Vagina (tissue), 2 donors: ENCODE results near the gene FRMD4A. TPM values are rescaled to one million over a fixed set of nuclear protein-coding genes. Genes with fewer than 3 reads are reported as not detected.

Source experiments
- DNase-seq, 2 donors: peaks; one replicate each; pipeline ENCODE4 v3.0.0-alpha.2; 2017; ENCODE audit errors: extremely low spot score in 2 of 2
- H3K27ac ChIP-seq: fragments of 200-600 bp; sonication (generic); one replicate; pipeline ENCODE4 v1.5.1; 2019
- H3K27me3 ChIP-seq: fragments of 200-600 bp; sonication (generic); one replicate; pipeline ENCODE4 v1.5.1; 2019
- H3K36me3 ChIP-seq, 2 donors: fragments of 200-600 bp; sonication (generic); one replicate each; pipeline ENCODE4 v1.5.1; 2017 to 2019
- H3K4me1 ChIP-seq: fragments of 200-600 bp; sonication (generic); one replicate; pipeline ENCODE4 v1.5.1; 2019
- H3K4me3 ChIP-seq, 2 donors: fragments of 200-600 bp; sonication (generic); 1 replicate in 1 of 2; 2 replicates in 1 of 2; pipeline ENCODE4 v1.5.1; 2016 to 2019
- H3K9me3 ChIP-seq: fragments of 200-600 bp; sonication (generic); one replicate; pipeline ENCODE4 v1.5.1; 2019
- POLR2A ChIP-seq, 2 donors: fragments of 450-650 bp; IDR thresholded peaks; one replicate each; pipeline ENCODE4 v1.6.1; 2017; ENCODE audit warnings: antibody characterized with exemption in 2 of 2, mild to moderate bottlenecking in 2 of 2, moderate library complexity in 2 of 2
- POLR2AphosphoS5 ChIP-seq, 2 donors: sonication (generic); formaldehyde crosslinking; IDR thresholded peaks; one replicate each; pipeline ENCODE4 v1.9.0; 2017; ENCODE audit warnings: antibody characterized with exemption in 2 of 2, mild to moderate bottlenecking in 2 of 2, low read depth in 1 of 2; ENCODE audit not compliant: insufficient read depth in 1 of 2
- intact Hi-C: fragments of 100-400 bp; cut with DNase I; formaldehyde crosslinking; loops from one replicate; pipeline ENCODE4 v1.15.1; 2023
- total RNA-seq: library from RNA; depleted of rRNA; stranded (reverse); fragments of >200 nt; gene quantifications from one replicate; pipeline ENCODE4 v1.2.3, GENCODE V29; 2016
- TF ChIP-seq, protein P1 (sequence below), 3 experiments: fragments of 450-650 bp in 2 of 3; fragments of 200-600 bp in 1 of 3; sonication (generic) in 1 of 3; IDR thresholded peaks; one replicate each; pipeline ENCODE4 v1.5.1; 2017 to 2019; ENCODE audit warnings: antibody characterized with exemption in 3 of 3, mild to moderate bottlenecking in 2 of 3, moderate library complexity in 2 of 3

FRMD4A gene
- total RNA-seq, 1 donor from 2014 or later: 24.8 TPM

DNA sequence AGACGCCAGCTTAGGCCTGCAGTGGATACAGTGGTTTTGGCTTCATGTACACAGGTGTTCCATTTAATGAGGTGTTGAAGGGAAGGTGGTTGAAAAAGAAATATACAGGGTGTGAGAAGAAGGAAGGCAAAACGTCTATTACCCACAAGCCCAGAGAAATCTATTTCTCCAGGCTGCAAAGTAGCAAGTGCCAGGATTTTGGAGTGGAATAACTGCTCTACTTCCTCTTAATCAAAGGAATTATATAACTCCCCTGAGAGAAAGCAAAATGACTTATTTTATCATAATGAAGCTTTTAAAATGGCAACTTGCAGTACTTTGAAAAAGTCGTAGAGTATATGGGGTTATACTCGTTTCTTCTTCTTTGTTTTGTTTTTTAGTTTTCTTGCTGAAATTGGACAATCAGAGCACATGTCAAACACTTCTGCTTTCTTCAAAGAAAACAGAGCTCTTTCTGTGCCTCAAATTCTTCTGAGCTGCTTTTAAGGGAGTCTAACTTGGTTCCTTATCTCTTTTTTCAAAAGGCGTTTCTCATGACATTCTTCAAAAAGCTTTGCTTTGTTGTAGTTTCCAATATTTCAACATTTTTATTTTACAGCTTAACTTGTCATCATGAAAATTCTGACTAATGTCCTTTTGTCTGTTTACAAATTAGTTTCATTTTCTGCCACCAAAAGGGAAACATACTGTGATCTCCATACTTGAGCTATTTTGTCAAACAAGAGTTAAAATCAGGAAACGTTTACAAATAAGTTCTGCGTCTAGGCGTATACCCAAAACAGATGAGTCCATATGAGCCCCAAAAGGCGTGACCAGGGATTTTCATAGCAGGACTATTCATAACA, 289.7 kb downstream of the FRMD4A start:
- peak overlapping the region; percentile 54 for H3K27ac ChIP-seq

DNA sequence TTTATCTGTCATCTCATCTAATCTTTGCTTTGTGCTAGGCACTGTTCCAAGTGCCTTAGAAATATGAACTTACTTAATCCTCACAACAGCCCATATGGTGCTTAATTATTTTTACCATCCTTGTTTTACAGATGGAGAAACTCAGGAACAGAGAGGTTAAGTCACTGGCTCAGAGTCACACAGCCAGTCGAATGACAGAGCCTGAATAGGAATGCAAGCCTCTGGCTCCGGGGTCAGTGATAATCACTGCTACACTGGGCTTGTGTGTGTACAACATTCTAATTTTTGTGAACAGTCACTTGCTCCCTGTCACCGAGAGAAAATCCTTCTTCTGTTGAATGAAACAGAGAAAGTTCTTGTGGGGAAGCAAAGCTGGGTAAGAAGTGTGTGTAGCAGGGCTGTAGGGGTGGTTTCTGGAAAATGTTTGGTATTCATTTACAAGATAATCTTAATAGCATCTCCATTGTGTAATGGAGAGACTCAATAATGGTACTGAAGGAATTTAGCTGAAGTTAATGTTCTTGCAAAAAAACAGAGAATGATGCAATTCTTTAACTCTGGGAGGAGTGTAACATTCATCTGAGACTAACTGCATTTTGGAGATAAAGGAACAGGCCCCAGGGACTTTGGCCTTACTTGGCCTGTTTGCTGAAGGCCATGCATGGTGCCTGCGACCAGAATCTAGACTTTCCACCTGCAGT, 290.6 kb downstream of the FRMD4A start:
- H3K36me3 ChIP-seq: no peaks in the 10 kb centered on the region
- no peak overlapping the region for H3K4me3 ChIP-seq
- peak overlapping the region; percentile 54 for H3K27ac ChIP-seq
- H3K27me3 ChIP-seq: no peaks in the 10 kb centered on the region
- no peak for TF ChIP-seq POLR2AphosphoS5 (IDR thresholded peaks at IDR 0.05; ENCODE audit: insufficient read depth in 1 of 2, low read depth in 1 of 2)
- TF ChIP-seq, protein P1, sequence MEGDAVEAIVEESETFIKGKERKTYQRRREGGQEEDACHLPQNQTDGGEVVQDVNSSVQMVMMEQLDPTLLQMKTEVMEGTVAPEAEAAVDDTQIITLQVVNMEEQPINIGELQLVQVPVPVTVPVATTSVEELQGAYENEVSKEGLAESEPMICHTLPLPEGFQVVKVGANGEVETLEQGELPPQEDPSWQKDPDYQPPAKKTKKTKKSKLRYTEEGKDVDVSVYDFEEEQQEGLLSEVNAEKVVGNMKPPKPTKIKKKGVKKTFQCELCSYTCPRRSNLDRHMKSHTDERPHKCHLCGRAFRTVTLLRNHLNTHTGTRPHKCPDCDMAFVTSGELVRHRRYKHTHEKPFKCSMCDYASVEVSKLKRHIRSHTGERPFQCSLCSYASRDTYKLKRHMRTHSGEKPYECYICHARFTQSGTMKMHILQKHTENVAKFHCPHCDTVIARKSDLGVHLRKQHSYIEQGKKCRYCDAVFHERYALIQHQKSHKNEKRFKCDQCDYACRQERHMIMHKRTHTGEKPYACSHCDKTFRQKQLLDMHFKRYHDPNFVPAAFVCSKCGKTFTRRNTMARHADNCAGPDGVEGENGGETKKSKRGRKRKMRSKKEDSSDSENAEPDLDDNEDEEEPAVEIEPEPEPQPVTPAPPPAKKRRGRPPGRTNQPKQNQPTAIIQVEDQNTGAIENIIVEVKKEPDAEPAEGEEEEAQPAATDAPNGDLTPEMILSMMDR (IDR thresholded peaks at IDR 0.05): no peak
- H3K4me1 ChIP-seq: peaks cover 27% of the 10 kb centered on the region
- DNase-seq: no peak
- H3K9me3 ChIP-seq: no peaks in the 10 kb centered on the region
- intact Hi-C loops: no loop called here

More for the DNA sequence above, 289.7 kb downstream of the FRMD4A start:
- no peak overlapping the region for H3K4me3 ChIP-seq
- DNase-seq: no peak
- H3K4me1 ChIP-seq: peaks cover 27% of the 10 kb centered on the region
- intact Hi-C loops: no loop called here
- TF ChIP-seq POLR2A (IDR thresholded peaks at IDR 0.05) (no peak), POLR2AphosphoS5 (IDR thresholded peaks at IDR 0.05; ENCODE audit: insufficient read depth in 1 of 2, low read depth in 1 of 2) (no peak)
- TF ChIP-seq, protein P1 (IDR thresholded peaks at IDR 0.05): no peak
- no peaks in the 10 kb centered on the region for H3K9me3 ChIP-seq
- no peaks in the 10 kb centered on the region for H3K27me3 ChIP-seq
- no peaks in the 10 kb centered on the region for H3K36me3 ChIP-seq

DNA sequence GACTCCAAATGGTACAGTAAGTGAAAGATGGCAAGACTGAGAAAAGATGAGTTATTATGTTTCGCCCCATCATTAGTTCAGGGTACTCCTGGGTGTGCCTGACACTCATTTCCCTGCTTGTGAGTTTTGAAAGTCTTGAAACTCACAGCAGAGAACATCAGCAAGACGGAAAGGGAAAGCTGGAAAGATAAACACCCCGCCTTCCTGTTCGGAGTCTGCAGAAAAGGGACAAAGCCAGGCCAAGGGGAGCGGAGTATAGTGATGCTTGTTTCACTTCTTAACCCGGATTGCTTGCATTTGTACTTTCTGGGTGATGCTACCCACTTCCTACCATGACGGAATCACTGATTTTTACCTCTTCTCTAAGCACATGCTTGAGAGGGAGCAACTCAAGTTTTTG, 294.5 kb downstream of the FRMD4A start:
- Histone ChIP-seq H3K4me1 (peaks cover 17% of the 10 kb centered on the region), H3K36me3 (no peaks in the 10 kb centered on the region), H3K4me3 (no peak overlapping the region), H3K27ac (no peak overlapping the region), H3K9me3 (no peaks in the 10 kb centered on the region), H3K27me3 (no peaks in the 10 kb centered on the region)
- TF ChIP-seq, protein P1 (IDR thresholded peaks at IDR 0.05): no peak
- TF ChIP-seq POLR2AphosphoS5 (IDR thresholded peaks at IDR 0.05; ENCODE audit: insufficient read depth in 1 of 2, low read depth in 1 of 2) (no peak), POLR2A (IDR thresholded peaks at IDR 0.05) (no peak)
- intact Hi-C loops: no loop called here
- no peak for DNase-seq

DNA sequence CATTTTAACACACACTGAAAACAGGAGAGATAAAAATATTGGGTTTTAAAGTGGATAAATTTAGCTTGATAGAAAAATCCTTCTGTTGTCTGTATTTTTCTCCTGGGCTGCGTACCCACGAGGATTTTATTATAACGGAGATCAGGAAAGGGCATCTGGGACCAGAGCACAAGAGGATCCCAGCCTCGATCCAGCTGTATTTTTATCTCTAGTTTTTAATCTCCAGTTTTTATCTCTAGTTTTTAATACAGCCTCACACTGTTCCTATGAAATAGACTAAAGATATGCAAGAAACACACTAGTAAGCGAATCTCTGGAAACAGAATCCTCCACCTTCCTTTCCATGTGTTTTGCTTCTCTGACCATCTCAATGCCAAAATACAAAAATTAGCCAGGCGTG, 295.2 kb downstream of the FRMD4A start:
- H3K9me3 ChIP-seq: no peaks in the 10 kb centered on the region
- no peaks in the 10 kb centered on the region for H3K27me3 ChIP-seq
- H3K4me3 ChIP-seq: no peak overlapping the region
- peaks cover 9% of the 10 kb centered on the region for H3K4me1 ChIP-seq
- no peak overlapping the region for H3K27ac ChIP-seq
- no peak for DNase-seq
- H3K36me3 ChIP-seq: no peaks in the 10 kb centered on the region
- no peak for TF ChIP-seq POLR2AphosphoS5 (IDR thresholded peaks at IDR 0.05; ENCODE audit: insufficient read depth in 1 of 2, low read depth in 1 of 2)
- TF ChIP-seq, protein P1 (IDR thresholded peaks at IDR 0.05): no peak
- no peak for TF ChIP-seq POLR2A (IDR thresholded peaks at IDR 0.05)
- intact Hi-C loops: no loop called here
